Ovary (tissue), 9 donors: ENCODE data around the gene SPATC1L. TPM values are rescaled to one million over a fixed set of nuclear protein-coding genes. Genes with fewer than 3 reads are reported as not detected.
A peak's percentile ranks its signal among the peaks of the same experiment; 100 is the strongest.
"Not testable (repeated sequence)": the region's sequence is repeated elsewhere in the genome, so short reads cannot be mapped to it uniquely, and the experiment has no call there.

Experiments used
- DNase-seq, 5 donors: peaks; one replicate each; pipeline ENCODE4 v3.0.0-alpha.2; 2019 to 2020
- H3K27ac ChIP-seq, 2 donors: fragments of 200-600 bp; one replicate each; pipeline versions ENCODE4 v1.5.1 to v1.8.0; 2019 to 2022
- H3K27me3 ChIP-seq: fragments of 200-600 bp; one replicate; pipeline ENCODE4 v1.8.0; 2022
- H3K36me3 ChIP-seq: fragments of 200-600 bp; sonication (generic); one replicate; pipeline ENCODE4 v1.5.1; 2019
- H3K4me1 ChIP-seq: one replicate; pipeline ENCODE4 v1.8.1; 2013; ENCODE audit warnings: mild to moderate bottlenecking, moderate library complexity; ENCODE audit not compliant: insufficient read depth
- H3K4me3 ChIP-seq: fragments of 200-600 bp; sonication (generic); one replicate; pipeline ENCODE4 v1.5.1; 2017
- H3K9me3 ChIP-seq, 2 donors: fragments of 200-600 bp in 1 of 2; sonication (generic) in 1 of 2; one replicate each; pipeline versions ENCODE4 v1.5.1 to v1.8.1; 2013 to 2019; ENCODE audit warnings: mild to moderate bottlenecking in 1 of 2, moderate library complexity in 1 of 2
- EP300 ChIP-seq: sonication (generic); formaldehyde crosslinking; IDR thresholded peaks from one replicate; pipeline ENCODE4 v1.6.1; 2017; ENCODE audit warnings: antibody characterized with exemption
- POLR2A ChIP-seq: fragments of 450-650 bp; IDR thresholded peaks from one replicate; pipeline ENCODE4 v1.6.1; 2017; ENCODE audit warnings: antibody characterized with exemption, mild to moderate bottlenecking, moderate library complexity
- WGBS, 3 donors: extraction: QIAGEN DNeasy Blood & Tissue Kit in 1 of 3; methylation state at CpG; one replicate each; pipeline versions ENCODE4 v1.1.5 to v1.1.7; 2013 to 2017; 5-methylcytosine and 5-hydroxymethylcytosine counted together
- intact Hi-C, 4 donors: fragments of 100-400 bp; cut with DNase I; formaldehyde crosslinking; loops; one replicate each; pipeline versions ENCODE4 v1.11.0 to v1.15.1; 2022 to 2023
- polyA plus RNA-seq, 2 donors: library from polyadenylated mRNA; stranded (reverse); fragments of 200-250 nt in 1 of 2; fragments of 350-450 nt in 1 of 2; fragmentation: Illumina TruSeq in 1 of 2; extraction: RNeasy Lipid Tissue Mini Kit (QIAGEN cat#74804) in 1 of 2; gene quantifications; one replicate each; pipeline ENCODE4 v1.2.3, GENCODE V29; 2013 to 2014
- total RNA-seq, 7 donors: library from RNA; depleted of rRNA in 2 of 7; stranded (reverse); fragments of >200 nt in 2 of 7; fragmentation: NEBNext Ultra II Directional in 3 of 7; extraction: Animal tissue kit (Norgen Biotek cat#: 25700) in 3 of 7; gene quantifications; one replicate each; pipeline versions ENCODE4 v1.1.0 to v1.2.4, GENCODE V29; 2016 to 2023
- TF ChIP-seq, protein P1 (sequence below), 3 donors: fragments of 450-650 bp in 2 of 3; fragments of 200-600 bp in 1 of 3; IDR thresholded peaks; one replicate each; pipeline versions ENCODE4 v1.5.1 to v1.8.0; 2016 to 2022; ENCODE audit warnings: antibody characterized with exemption in 3 of 3, mild to moderate bottlenecking in 1 of 3
- donor health status: DM: no; HTN: no; CAD: no; lungs with moderate emphysema.
- donor health status: DM: no; HTN: no; CAD: no.
- donor health status: Bipolar disorder and iron deficiency.
- donor health status: DM: yes; HTN: yes; CAD: no.
- donor health status: DM: no; HTN: no; CAD: no.
- donor health status: DM: yes; HTN: yes; CAD: no.

SPATC1L gene
- total and polyA plus RNA-seq, 9 donors: 2.8 to 21.3 (median 14.9) TPM

DNA sequence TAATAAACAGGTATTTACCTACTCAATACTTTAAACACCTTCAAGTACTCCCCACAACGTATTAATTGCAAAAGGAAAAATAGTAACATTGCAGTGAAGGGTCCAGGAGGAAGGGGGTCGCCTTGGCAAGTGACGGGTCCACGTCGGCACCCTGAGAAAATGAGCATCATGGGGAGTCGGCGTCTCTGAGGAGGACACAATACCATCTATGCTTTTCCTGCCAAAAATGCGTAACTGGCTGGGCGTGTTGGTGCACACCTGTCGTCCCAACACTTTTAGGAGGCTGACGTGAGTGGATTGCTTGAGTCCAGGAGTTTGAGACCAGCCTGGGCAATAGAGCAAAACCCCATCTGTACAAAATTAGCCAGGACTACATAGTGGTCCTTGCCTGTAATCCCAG lies 36.2 kb downstream of the SPATC1L start:
- 91 to 94% (median 94%) methylated on average over 11 of the region's 11 CpGs for WGBS, 3 donors
- H3K9me3 ChIP-seq: no peaks in the 10 kb centered on the region
- H3K27ac ChIP-seq: no peak overlapping the region
- H3K27me3 ChIP-seq: no peaks in the 10 kb centered on the region
- H3K4me3 ChIP-seq: no peak overlapping the region
- no peaks in the 10 kb centered on the region for H3K36me3 ChIP-seq
- TF ChIP-seq EP300 (no peak), POLR2A (no peak)
- TF ChIP-seq, protein P1, sequence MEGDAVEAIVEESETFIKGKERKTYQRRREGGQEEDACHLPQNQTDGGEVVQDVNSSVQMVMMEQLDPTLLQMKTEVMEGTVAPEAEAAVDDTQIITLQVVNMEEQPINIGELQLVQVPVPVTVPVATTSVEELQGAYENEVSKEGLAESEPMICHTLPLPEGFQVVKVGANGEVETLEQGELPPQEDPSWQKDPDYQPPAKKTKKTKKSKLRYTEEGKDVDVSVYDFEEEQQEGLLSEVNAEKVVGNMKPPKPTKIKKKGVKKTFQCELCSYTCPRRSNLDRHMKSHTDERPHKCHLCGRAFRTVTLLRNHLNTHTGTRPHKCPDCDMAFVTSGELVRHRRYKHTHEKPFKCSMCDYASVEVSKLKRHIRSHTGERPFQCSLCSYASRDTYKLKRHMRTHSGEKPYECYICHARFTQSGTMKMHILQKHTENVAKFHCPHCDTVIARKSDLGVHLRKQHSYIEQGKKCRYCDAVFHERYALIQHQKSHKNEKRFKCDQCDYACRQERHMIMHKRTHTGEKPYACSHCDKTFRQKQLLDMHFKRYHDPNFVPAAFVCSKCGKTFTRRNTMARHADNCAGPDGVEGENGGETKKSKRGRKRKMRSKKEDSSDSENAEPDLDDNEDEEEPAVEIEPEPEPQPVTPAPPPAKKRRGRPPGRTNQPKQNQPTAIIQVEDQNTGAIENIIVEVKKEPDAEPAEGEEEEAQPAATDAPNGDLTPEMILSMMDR (IDR thresholded peaks at IDR 0.05): no peak
- peaks cover 7% of the 10 kb centered on the region for H3K4me1 ChIP-seq
- intact Hi-C loops: no loop called here
- peak in 3 of 5 donors; percentile 9 to 23 (median 10) for DNase-seq

DNA sequence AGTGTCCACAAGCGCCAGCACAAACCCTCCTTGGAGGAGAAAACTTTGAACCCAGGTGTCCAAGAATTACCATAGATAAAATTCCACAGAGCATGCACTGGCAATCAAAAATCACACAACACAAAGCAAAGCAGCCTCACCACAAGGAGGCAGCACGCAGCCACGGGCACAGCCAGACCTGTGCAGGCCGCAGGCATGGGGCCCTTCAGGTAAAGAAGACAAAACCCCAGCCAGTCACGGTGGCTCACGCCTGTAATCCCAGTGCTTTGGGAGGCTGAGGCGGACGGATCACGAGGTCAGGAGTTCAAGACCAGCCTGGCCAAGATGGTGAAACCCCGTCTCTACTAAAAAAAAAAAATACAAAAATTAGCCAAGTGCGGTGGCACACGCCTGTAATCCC lies 36.8 kb downstream of the SPATC1L start:
- H3K27ac ChIP-seq, intact Hi-C loops, H3K27me3 ChIP-seq, H3K4me3 ChIP-seq, H3K9me3 ChIP-seq, H3K4me1 ChIP-seq, H3K36me3 ChIP-seq: not testable (repeated sequence)
- DNase-seq: peak in 4 of 5 donors; percentile 10 to 37 (median 18)
- 81 to 88% (median 88%) methylated on average over 9 to 12 of the region's 12 CpGs for WGBS, 3 donors

DNA sequence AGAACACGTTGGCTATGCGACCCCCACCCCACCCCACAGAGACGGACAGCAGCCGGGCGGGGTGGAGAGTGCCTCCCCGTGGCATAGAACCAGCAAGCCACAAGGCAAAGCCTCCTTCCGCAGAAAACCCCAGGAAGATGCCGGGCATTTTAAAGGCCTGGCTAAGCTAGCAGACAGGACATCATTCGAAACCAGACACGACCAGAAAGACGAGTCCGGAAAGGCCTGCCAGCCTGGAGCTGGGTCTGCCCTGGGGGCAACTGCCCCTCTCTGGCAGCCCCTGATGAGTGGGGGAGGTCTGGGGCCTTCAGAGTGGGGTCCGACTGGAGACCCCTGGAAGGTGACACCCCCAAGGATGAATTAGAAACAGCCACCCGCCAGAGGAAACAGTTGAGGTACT lies 37.4 kb downstream of the SPATC1L start:
- intact Hi-C loops: no loop called here
- no peak overlapping the region for H3K4me3 ChIP-seq
- no peaks in the 10 kb centered on the region for H3K27me3 ChIP-seq
- peaks cover 2% of the 10 kb centered on the region for H3K4me1 ChIP-seq
- 84 to 90% (median 85%) methylated on average over 14 of the region's 14 CpGs for WGBS, 3 donors
- DNase-seq: peak in 3 of 5 donors; percentile 13 to 29 (median 21)
- no peak for TF ChIP-seq EP300
- TF ChIP-seq, protein P1 (IDR thresholded peaks at IDR 0.05): no peak
- TF ChIP-seq POLR2A: no peak
- H3K27ac ChIP-seq: no peak overlapping the region
- no peaks in the 10 kb centered on the region for H3K36me3 ChIP-seq
- H3K9me3 ChIP-seq: no peaks in the 10 kb centered on the region

DNA sequence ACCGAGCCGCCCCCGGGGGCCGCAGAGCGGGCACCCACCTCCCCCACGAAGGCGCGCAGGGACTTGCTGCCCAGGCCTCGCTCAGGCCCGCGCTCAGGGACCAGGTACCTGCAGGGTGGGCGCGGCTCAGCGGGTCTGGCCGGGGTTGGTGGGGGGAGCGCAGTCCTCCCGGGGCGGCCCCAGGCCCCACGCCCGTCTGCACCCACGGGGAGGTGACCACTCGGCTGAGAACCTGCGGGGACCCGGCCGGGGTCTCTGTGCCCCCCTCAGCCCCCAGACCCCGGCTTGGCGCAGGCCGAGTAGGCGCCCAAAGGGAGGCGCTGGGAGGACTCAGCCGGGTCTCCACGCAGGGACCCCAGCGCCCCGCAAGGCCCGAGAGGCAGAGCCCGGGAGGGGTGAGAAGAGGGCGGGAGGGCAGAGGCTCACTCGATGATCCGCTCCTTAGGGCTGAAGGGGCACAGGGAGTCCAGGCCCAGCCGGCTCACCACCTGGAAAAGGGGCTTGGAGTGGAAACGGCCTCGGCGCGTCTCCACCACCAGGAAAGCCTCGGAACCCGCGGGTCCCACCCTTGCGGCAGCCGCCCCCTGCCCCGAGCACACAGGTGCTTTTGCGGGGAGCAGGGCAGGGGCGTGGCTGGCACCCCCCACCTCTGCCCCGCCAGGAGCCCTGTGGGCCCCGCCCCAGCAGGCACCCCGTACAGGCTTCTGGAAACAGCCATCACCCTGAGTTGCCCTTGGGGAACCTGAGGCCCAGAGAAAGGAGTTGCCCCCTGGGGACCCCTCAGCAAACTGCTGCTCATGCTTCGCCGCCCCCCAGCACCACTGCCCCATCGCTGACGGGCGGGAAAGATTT lies 38.2 kb downstream of the SPATC1L start:
- peak in 4 of 5 donors; percentile 17 to 37 (median 33) for DNase-seq

More for the DNA sequence above, 38.2 kb downstream of the SPATC1L start:
- Histone ChIP-seq H3K27ac (no peak overlapping the region), H3K9me3 (no peaks in the 10 kb centered on the region), H3K27me3 (no peaks in the 10 kb centered on the region), H3K4me1 (peaks cover 2% of the 10 kb centered on the region), H3K36me3 (no peaks in the 10 kb centered on the region), H3K4me3 (no peak overlapping the region)
- TF ChIP-seq POLR2A (no peak), EP300 (no peak)
- TF ChIP-seq, protein P1 (IDR thresholded peaks at IDR 0.05): no peak
- intact Hi-C loops: no loop called here
- WGBS, 3 donors: 89 to 93% (median 90%) methylated on average over 49 to 60 of the region's 60 CpGs
